Measurements from ENCODE around the gene CPPED1.
"Not testable (repeated sequence)": the region's sequence is repeated elsewhere in the genome, so short reads cannot be mapped to it uniquely, and the experiment has no call there.

GRCh38 chr16:12813321-12813720, 9.6 kb upstream of the CPPED1 start:
- not testable (repeated sequence) for TF ChIP-seq PKNOX1 (IDR thresholded peaks at IDR 0.05); LEF1 (IDR thresholded peaks at IDR 0.05; ENCODE audit: borderline replicate concordance); FOXM1 (IDR thresholded peaks at IDR 0.05; ENCODE audit: borderline replicate concordance); ZNF384 (IDR thresholded peaks at IDR 0.05); SP1 (IDR thresholded peaks at IDR 0.05); SUZ12 (IDR thresholded peaks at IDR 0.05); CTBP1 (IDR thresholded peaks at IDR 0.05; ENCODE audit: borderline replicate concordance); HDGF (IDR thresholded peaks at IDR 0.05; ENCODE audit: borderline replicate concordance); BHLHE40 (IDR thresholded peaks at IDR 0.05; ENCODE audit: borderline replicate concordance); FOXK2 (IDR thresholded peaks at IDR 0.05); TARDBP (IDR thresholded peaks at IDR 0.05)

Data from HEK293T (cell line).